Left ventricle myocardium inferior (tissue), 1 donor: ENCODE data around the gene FUZ. TPM values are rescaled to one million over a fixed set of nuclear protein-coding genes. Genes with fewer than 3 reads are reported as not detected.

Experiments
- DNase-seq: peaks from one replicate; pipeline ENCODE4 v3.0.0-alpha.2; 2020
- H3K27ac ChIP-seq: fragments of 200-600 bp; replicated peaks from 2 replicates; pipeline ENCODE4 v1.8.0; 2021
- H3K27me3 ChIP-seq: fragments of 200-600 bp; 2 replicates; pipeline ENCODE4 v1.8.0; 2021; ENCODE audit warnings: low read depth
- H3K36me3 ChIP-seq: fragments of 200-600 bp; 2 replicates; pipeline ENCODE4 v1.8.0; 2021
- H3K4me1 ChIP-seq: fragments of 200-600 bp; 2 replicates; pipeline ENCODE4 v1.8.0; 2021
- H3K4me3 ChIP-seq: fragments of 200-600 bp; 2 replicates; pipeline ENCODE4 v1.8.0; 2021; ENCODE audit warnings: mild to moderate bottlenecking, moderate library complexity
- H3K9me3 ChIP-seq: fragments of 200-600 bp; replicated peaks from 2 replicates; pipeline ENCODE4 v1.8.0; 2021
- CTCF ChIP-seq: fragments of 200-600 bp; IDR thresholded peaks from 2 replicates; pipeline ENCODE4 v1.8.0; 2021; ENCODE audit warnings: antibody characterized with exemption, mild to moderate bottlenecking, borderline replicate concordance
- intact Hi-C: fragments of 100-400 bp; cut with micrococcal nuclease; formaldehyde crosslinking; loops from one replicate; pipeline ENCODE4 v1.11.0; 2022
- total RNA-seq: library from RNA; stranded (reverse); fragmentation: NEBNext Ultra II Directional; extraction: Animal tissue kit (Norgen Biotek cat#: 25700); gene quantifications from one replicate; pipeline ENCODE4 v1.2.1, GENCODE V29; 2021
- donor health status: DM: no; HTN: yes; CAD: no; lungs with severe emphysema.

FUZ gene
- total RNA-seq, 1 donor from 2014 or later, result 18.3 TPM

DNA sequence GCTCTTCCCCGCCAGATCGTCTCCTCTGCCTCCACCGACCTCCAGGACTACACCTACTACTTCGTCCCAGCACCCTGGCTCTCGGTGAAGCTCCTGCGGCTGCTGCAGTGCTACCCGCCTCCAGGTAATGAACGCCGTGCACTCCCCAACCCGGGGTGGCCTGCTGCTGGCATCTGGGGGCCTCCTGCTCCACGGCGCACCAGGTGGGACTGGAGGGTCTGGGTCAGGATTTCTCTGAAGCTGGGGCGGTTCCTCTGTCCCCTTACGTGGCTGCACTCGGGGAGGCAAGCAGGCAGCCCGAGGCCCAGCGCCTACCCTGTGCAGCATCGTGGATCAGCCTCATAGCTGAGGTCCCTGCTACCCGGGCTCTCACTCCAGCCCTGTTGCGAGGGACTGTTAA lies 17.5 kb downstream of the FUZ start:
- Histone ChIP-seq H3K36me3 (peaks cover 94% of the 10 kb centered on the region), H3K4me1 (peaks cover 12% of the 10 kb centered on the region), H3K27me3 (no peaks in the 10 kb centered on the region), H3K27ac (no peak overlapping the region), H3K9me3 (no peaks in the 10 kb centered on the region), H3K4me3 (no peak overlapping the region)
- DNase-seq, result no peak
- no peak for TF ChIP-seq CTCF
- intact Hi-C loops, result no loop called here

DNA sequence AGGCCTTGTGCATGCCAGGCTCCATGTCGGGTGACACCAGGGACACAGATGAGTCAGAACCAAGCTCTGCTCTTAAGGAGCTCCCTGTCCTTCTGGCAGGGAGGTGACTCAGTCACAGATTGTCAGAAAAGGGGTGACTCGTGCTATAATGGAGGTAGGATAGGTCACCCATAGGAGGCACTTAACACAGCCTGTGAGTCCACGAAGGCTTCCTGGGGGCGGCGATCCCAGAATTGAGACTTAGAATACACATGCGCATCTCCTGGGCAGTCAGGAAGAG lies 19.6 kb downstream of the FUZ start:
- Histone ChIP-seq H3K27ac (no peak overlapping the region), H3K4me1 (peaks cover 15% of the 10 kb centered on the region), H3K27me3 (no peaks in the 10 kb centered on the region), H3K9me3 (no peaks in the 10 kb centered on the region), H3K36me3 (peaks cover 86% of the 10 kb centered on the region), H3K4me3 (no peak overlapping the region)
- TF ChIP-seq CTCF, result no peak
- intact Hi-C loops, result no loop called here
- no peak for DNase-seq

DNA sequence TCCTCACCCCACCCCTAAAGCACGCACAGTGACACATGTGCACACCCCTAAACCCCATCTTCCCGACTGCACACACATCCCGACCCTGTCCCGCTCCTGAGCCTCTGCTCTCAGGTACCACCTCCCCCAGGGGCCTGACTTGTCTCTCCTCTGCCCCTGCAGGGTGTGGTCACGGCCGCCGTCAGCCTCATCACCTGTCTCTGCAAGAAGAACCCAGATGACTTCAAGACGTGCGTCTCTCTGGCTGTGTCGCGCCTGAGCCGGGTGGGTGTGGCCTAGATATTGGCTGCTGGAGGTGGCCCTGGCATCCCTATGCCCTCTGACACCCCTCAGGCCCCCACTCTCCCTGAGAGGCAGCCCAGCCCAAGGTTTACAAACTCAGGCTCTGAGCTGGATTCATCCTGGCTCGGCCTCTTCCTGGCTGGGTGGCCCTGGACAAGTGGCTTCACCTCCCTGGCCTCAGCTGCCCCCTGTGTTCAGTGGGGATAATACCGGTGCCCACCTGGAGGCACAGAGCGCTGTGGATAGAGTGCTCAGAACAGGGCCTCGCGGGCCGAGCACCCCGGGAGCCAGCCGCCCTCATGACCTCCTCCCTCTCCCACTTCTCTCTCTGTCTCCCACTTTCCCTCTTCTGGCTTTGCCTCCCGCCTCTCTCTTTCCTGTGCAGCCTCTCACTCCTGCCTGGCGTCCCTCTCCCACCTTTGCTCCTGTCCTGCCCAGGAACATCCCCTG lies 20.1 kb downstream of the FUZ start:
- no peaks in the 10 kb centered on the region for H3K9me3 ChIP-seq
- no peak for TF ChIP-seq CTCF
- no peak for DNase-seq
- no peaks in the 10 kb centered on the region for H3K27me3 ChIP-seq
- intact Hi-C loops, result no loop called here
- H3K4me1 ChIP-seq, result peaks cover 15% of the 10 kb centered on the region
- no peak overlapping the region for H3K4me3 ChIP-seq
- no peak overlapping the region for H3K27ac ChIP-seq
- peaks cover 88% of the 10 kb centered on the region for H3K36me3 ChIP-seq

DNA sequence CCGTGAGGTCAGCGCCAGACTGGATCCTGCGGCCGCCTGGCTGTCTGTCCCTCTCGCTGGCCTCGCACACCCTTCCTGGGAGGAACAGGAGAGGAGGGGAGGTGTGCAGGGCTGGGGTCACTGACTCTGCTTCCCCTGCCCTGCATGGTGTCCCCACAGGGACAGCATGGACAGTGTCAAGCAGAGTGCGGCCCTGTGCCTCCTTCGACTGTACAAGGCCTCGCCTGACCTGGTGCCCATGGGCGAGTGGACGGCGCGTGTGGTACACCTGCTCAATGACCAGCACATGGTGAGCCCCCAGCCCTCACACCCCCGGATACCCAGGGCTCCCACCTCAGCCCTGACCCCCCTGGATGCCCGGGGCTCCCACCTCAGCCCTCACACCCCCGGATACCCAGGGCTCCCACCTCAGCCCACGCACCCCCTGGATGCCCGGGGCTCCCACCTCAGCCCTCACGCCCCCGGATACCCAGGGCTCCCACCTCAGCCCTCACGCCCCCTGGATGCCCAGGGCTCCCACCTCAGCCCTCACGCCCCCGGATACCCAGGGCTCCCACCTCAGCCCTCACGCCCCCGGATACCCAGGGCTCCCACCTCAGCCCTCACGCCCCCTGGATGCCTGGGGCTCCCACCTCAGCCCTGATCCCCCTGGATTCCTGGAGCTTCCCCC lies 21.2 kb downstream of the FUZ start:
- Histone ChIP-seq H3K36me3 (peaks cover 81% of the 10 kb centered on the region), H3K4me3 (no peak overlapping the region), H3K27me3 (no peaks in the 10 kb centered on the region), H3K9me3 (no peaks in the 10 kb centered on the region), H3K4me1 (peaks cover 15% of the 10 kb centered on the region), H3K27ac (no peak overlapping the region)
- no peak for DNase-seq
- intact Hi-C loops, result no loop called here
- no peak for TF ChIP-seq CTCF

DNA sequence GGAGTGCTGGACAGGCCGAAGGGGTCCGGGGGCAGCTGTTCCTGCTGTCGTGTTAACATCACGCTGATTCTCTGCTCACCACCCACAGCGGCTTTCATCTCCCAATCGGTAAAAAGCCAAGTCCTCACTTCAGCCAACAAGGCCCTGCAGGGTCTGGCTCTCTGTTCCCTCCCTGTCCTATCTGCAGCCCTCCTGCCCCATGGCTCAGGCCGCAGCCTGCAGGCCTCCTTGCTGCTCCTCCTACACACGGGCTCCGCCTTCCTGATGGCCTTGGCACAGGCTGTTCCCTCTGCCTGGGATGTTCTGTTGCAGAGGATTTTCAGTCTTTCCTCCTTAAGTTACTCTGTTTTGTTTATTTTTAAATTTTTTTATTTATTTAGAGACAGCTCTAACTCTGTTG lies 22.2 kb downstream of the FUZ start:
- H3K4me3 ChIP-seq, result no peak overlapping the region
- peaks cover 15% of the 10 kb centered on the region for H3K4me1 ChIP-seq
- H3K27ac ChIP-seq, result peak overlapping the region; percentile 42
- no peak for TF ChIP-seq CTCF
- H3K36me3 ChIP-seq, result peaks cover 76% of the 10 kb centered on the region
- DNase-seq, result peak; percentile 47
- intact Hi-C loops, result no loop called here
- no peaks in the 10 kb centered on the region for H3K9me3 ChIP-seq
- no peaks in the 10 kb centered on the region for H3K27me3 ChIP-seq
